ENCODE data around the gene ABCC4.

ABCC4 gene

DNA sequence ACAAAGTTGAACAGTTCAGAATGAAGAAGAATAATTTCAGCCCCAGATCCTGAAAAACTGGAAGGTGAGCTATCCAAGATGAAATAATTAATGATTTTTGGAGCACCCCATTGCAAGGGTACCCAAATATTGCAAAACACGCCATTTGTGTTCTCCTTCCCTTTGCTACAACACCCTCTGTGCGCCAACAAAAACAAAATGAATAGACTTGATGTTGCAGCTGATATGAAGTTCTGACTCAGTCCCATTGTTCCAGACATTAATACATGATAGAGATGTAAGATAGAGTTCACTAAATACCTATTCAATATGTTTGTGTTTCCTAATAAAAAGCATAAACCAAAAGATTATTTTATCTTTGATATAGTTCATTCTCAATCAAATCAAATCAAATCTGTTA, 301.4 kb downstream of the ABCC4 start:
- TF ChIP-seq, protein P1, sequence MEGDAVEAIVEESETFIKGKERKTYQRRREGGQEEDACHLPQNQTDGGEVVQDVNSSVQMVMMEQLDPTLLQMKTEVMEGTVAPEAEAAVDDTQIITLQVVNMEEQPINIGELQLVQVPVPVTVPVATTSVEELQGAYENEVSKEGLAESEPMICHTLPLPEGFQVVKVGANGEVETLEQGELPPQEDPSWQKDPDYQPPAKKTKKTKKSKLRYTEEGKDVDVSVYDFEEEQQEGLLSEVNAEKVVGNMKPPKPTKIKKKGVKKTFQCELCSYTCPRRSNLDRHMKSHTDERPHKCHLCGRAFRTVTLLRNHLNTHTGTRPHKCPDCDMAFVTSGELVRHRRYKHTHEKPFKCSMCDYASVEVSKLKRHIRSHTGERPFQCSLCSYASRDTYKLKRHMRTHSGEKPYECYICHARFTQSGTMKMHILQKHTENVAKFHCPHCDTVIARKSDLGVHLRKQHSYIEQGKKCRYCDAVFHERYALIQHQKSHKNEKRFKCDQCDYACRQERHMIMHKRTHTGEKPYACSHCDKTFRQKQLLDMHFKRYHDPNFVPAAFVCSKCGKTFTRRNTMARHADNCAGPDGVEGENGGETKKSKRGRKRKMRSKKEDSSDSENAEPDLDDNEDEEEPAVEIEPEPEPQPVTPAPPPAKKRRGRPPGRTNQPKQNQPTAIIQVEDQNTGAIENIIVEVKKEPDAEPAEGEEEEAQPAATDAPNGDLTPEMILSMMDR (conservative IDR thresholded peaks at IDR 0.05; ENCODE audit: low read length): no peak
- DNase-seq (ENCODE audit: low read depth): no peak
- H3K4me3 ChIP-seq (ENCODE audit: low read length): no peak overlapping the region

DNA sequence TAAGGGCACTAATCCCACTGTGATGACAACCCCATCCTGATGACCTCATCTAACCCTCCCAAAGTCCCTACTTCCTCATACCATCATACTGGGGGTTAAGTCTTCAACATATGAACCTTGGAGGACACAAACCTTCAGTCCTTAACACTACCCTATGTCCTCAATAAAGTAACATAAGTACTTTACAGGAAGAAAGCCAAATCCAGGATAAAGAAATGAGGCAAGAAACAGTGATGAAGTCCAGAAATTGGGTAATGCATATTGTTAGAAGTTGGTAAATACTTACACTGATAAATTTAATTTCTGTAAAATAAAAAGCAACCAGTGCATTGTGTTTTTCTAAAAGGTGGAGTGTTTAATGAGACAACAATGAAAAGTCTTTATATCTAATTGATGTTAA, 304.1 kb downstream of the ABCC4 start:
- DNase-seq (ENCODE audit: low read depth): no peak
- TF ChIP-seq, protein P1 (conservative IDR thresholded peaks at IDR 0.05; ENCODE audit: low read length): no peak
- H3K4me3 ChIP-seq (ENCODE audit: low read length): no peak overlapping the region

GRCh38 chr13:94996445-94996844, 304.8 kb downstream of the ABCC4 start:
- TF ChIP-seq, protein P1 (conservative IDR thresholded peaks at IDR 0.05; ENCODE audit: low read length): no peak
- no peak overlapping the region for H3K4me3 ChIP-seq (ENCODE audit: low read length)
- DNase-seq (ENCODE audit: low read depth): no peak

DNA sequence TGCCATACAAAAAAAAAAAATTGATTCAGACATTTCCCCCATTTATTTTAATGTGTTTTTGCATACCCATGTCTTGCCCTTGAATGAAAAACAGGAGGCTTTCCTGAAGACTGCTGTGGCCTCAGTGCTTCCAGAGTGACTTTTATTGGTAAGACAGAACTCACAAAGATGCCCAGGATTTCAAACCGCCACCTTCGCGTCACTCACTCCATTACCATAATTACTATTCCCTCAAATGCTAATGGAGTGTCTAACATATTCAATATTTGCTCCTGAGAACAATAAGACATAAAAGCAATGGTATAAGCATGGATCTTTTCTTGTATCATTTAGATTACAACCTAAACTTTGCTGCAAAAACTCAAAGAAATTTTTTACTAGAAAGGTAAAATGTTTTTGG, 306.7 kb downstream of the ABCC4 start:
- TF ChIP-seq, protein P1 (conservative IDR thresholded peaks at IDR 0.05; ENCODE audit: low read length): no peak
- no peak overlapping the region for H3K4me3 ChIP-seq (ENCODE audit: low read length)
- DNase-seq (ENCODE audit: low read depth): no peak

DNA sequence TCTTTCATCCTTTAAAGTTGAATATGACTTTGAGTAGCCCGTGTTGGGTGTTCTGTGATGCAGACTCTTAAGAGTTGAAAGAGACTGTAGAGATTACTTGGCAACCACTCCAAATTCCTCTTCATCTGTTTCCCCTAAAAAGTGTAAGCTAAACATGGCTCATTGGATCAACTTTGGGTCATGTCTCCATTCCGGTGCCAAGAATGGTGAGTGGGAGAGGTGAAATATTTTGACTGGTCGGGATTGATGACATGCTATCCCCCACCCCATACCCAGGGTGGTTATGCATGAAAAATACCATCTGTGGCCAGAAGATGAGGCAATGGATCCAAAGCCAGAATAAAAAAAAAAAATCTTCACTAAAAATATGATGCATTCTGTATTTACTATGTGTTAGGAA, 307.6 kb downstream of the ABCC4 start:
- no peak overlapping the region for H3K4me3 ChIP-seq (ENCODE audit: low read length)
- TF ChIP-seq, protein P1 (conservative IDR thresholded peaks at IDR 0.05; ENCODE audit: low read length): no peak
- DNase-seq (ENCODE audit: low read depth): no peak

DNA sequence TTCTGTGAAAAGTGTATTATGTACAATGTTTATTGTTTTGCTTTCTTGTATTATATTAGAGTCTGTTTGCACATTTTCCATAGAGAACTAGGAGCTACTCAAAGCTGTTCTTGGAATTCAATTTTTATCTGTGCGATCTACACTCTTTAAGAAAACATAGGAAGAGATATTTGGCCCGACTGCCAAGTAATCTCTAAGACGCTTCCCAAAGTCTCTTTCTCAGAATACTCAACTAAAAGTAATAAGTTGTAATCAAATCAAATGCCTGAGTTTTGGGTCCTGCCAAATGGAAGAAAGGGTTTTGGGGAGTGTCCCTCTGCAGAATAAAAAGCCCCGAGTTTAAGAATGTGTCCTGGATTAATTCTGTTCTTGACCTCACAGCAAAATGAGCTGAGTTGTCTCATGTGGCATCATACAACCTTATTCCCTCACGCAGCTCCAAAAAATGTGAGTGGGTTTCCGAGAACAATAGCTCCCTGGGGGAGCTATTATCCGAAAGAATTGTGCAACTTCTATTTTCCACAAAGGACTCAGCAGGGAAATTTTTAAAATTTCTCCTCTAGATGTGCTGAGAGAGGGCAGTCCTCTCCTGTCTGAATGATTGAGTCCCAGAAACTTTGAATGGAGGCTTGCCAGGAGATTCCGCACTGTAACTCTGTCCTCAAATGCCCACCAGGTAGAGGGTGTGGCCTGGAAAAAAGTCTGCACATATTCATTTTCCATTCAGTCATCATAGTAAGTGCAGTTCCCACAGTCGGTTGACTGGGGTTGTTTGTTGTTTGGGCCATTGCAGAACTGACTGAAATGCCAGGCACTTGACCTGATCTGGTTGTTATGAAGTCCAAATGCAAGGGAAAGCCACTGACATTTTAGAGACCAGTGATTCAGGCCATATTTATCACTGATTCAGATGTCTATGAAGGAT, 309.0 kb downstream of the ABCC4 start:
- H3K4me3 ChIP-seq (ENCODE audit: low read length): no peak overlapping the region
- TF ChIP-seq, protein P1 (conservative IDR thresholded peaks at IDR 0.05; ENCODE audit: low read length): no peak
- no peak for DNase-seq (ENCODE audit: low read depth)

- DNase-seq (ENCODE audit: low read depth): no peak
- H3K4me3 ChIP-seq (ENCODE audit: low read length): no peak overlapping the region
- TF ChIP-seq, protein P1 (conservative IDR thresholded peaks at IDR 0.05; ENCODE audit: low read length): no peak
These were observed 312.6 kb downstream of the ABCC4 start for GRCh38 chr13:94988654-94989053.
